ENCODE data around the gene UNC5B.
"Not testable (repeated sequence)": the region's sequence is repeated elsewhere in the genome, so short reads cannot be mapped to it uniquely, and the experiment has no call there.

Gene UNC5B

GRCh38 chr10:71209731-71210541 is 2.4 kb upstream of the UNC5B start:
- DNase-seq (ENCODE audit: low read depth) = no peak

- no peak for DNase-seq (ENCODE audit: low read depth)
Observed at GRCh38 chr10:71210542-71210871, 1.9 kb upstream of the UNC5B start.

DNA sequence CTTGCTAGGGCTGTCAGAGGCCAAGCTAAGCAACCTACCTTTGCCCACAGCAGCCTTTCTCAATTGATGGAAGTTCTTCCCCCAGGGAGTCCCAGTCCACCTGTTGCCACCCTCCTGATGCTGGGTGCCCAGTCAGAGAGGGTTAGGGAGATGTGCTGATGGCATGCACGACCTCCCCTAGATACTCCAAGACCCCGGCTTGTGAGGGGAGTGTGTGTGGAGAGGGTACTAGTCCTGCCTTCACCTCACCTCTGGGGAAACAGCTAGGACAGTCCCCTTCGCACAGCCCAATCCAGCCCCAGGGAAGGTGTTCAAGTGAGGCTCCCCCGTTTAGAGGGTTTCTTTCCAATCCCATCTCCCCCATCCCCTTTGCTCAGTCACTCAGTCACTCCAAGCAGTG is 1.3 kb upstream of the UNC5B start:
- no peak for DNase-seq (ENCODE audit: low read depth)

DNA sequence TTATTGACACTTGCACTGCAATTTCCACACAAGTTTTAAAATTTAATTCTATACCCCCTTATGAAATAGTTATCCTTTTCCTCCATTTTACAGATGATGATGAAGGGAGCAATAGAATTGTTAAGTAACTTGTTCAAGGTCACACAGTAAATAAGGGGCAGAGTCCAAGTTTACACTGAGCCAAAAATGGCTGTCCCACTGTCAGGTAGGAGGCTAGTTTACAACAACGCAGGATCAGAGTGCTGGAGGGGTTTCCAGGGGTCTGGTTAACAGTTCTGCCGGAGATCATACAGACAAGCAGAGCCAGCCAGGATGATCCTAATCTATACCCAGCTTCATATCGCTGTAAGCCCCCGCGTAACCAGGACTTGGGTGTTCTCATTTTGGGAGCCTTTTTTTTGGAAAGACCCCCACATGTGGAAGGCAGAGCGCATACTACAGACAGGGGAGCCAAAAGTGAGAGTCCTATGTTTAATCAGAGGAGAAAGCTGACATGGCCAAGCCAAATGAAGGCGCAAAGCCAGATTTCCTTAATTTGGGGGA is 524 bp upstream of the UNC5B start:
- no peak for DNase-seq (ENCODE audit: low read depth)

DNA sequence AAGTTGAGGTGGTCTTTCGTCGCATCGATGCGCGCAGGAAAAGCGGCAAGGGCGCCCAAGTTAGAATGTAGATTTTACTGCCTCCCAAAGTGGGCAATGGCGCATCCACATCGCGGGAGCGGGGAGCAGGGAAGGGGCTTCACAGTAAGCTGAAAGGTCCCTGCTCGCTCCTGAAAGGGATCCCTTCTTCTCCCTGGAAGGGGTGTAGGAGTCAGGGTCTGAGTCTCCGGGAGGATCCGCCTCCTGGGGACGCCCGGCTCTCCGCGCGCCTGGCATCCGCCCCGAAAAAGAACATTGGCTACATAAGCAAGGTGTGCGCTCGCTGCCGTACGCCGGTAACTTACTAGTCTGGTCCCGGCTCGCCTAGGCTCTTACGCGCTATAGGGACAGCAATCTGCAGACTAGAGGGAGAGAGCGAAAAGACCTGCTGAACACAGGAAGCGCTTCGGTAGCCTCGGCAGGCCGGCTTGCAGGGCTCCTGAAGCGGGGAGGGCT is 804 bp downstream of the UNC5B start:
- DNase-seq (ENCODE audit: low read depth) = no peak

DNA sequence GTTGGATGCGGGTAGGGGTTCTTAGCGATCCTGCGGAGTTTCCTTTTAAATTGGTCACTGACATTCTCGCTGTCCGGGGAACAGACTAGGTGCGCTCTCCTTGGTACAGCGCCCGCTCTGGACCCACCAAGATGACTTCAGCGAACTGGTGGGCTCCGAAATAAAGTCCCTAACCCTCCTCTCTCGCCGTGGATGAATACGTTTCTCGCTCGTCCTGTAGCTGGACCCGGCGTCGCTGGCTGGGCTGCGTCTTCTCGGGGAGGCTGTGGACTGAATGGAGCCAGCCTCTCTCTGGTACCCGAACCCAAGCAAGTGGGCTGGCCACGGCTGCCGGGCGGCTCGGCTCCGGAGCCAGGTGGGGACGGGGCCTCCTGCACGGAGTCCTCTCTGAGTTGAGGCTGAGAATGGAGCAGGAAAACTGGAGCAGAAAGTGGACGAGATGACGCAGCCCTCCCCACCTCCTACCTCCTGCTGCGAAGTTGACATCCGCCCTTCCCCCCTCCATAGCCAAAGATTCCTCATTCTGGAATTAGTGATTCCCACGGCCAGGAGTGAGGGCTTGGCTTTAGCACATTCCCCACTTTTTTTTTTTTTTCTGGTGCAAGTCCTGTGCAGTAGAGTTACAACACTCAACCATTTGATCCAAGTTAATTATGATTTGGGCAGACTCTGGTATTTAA is 1.5 kb downstream of the UNC5B start:
- DNase-seq (ENCODE audit: low read depth) = no peak

DNA sequence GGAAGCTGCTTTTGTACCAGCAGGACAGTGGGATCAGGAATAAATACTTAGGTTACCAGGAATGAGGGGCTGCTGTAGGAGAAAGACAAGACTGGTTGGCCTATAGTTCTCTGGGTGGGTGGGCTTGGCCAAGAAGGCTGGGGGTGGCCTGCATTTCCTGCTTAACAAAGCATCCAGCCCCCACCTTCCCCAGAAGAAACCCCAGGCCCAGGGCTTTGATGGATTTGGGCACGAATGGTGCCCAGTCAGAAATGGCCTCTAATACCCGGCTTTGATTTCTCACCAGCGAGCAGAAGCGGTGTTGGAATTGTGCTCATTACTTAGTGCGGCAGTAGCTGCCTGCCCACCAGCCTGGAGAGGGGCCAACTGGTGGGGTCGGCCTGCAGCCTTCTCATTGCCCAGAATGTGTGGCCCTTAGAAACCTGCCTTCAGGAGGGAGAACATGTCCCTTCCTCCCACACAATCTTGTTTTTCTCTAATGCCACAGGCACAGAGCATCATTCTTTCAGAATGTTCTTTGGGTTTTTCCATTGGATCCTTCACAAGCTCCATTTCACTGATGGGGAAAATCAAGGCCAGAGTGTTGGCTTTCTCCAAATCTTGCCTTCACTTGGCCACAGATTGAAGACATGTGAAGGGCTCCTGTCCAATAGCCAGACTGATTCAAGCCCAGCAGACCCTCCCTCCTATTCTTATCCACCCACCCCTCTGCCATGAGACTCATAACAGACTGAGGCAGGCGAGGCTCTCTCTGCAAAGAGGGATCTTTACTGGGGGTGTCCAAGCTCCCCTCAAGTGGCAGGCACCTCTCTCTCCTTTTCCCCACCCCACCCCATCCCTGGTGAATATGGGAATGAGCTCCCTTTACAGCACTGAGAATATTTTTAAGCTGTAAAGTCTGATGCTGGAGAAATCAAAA is 2.5 kb downstream of the UNC5B start:
- no peak for DNase-seq (ENCODE audit: low read depth)

DNA sequence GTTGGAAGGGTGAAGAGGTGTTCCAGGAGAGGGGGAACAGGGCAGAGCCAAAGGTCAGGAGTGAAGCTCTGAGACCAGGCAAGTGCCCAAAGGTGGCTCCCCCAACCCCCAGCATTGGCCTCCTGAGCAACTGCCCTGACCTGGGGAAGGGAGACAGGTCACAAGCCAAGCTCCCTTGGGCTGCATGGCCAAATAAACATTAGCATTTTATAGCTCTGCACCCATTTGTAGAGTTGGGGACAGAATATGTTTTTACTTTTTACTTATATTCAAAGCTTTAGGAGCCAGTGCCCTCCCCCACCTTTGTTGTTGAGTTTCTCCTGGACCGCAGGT is 4.0 kb downstream of the UNC5B start:
- DNase-seq (ENCODE audit: low read depth) = no peak

DNA sequence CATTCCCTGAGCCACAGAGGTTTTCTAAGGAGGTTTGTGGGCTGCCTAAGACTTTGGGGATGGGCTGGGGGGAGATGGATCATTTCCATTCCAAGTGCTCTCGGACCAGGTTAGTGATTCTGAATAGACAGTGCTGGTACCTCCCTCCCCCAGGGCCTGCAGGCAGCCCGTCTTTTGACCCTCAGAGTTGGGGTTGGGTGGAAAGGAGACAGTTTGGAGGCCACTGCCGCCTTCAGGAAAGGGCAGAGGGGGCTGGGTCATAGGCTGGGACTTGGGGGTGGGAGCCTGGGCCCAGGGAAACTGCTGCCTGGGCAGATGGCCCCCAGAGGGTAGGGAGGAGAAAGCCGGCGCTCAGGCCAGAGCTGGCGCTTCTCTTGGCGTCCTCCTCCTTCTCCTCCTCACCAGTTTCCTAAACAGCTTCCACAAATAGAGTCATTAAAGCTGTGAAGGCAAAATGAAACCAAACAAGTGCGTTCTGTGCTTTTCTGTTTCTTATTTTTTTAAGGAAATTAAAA is 4.4 kb downstream of the UNC5B start:
- no peak for DNase-seq (ENCODE audit: low read depth)

DNA sequence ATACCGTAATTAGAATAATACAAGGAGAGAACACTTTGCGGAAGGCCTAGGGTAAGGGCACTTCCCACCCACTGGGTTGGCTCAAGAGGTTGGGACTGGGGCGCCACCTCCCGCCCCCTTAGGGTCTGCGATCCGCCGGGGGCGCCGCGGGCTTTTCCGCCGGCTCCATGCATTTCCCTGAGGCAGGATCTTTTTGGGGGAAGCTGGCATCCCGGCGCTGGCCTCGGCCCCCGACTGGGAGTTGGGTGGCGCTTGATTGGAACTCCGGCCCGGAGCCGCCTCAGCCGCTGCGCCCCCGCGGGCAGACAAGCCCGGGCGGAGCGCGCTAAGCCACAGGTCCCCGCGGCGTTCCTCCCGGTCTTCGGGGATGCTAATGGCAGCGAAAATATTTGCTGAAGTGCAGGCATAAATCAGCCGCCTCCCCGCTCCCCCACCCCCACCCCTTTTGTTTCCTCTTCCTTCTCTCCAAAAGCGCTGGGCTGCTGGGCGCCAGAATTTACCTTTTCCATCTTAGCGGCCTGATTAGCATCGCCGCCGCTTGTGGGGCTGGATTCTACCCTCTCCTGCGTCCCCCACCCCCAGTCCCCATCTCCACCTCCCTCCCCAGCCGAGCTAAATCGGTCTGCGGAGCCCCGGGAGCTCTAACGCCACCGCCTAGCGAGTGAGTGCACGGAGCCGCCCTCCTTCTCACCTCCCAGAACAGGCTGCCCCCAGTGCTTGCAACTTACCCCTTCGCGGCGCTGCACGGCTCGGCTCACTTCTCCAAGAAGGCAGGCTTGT is 5.1 kb downstream of the UNC5B start:
- no peak for DNase-seq (ENCODE audit: low read depth)

DNA sequence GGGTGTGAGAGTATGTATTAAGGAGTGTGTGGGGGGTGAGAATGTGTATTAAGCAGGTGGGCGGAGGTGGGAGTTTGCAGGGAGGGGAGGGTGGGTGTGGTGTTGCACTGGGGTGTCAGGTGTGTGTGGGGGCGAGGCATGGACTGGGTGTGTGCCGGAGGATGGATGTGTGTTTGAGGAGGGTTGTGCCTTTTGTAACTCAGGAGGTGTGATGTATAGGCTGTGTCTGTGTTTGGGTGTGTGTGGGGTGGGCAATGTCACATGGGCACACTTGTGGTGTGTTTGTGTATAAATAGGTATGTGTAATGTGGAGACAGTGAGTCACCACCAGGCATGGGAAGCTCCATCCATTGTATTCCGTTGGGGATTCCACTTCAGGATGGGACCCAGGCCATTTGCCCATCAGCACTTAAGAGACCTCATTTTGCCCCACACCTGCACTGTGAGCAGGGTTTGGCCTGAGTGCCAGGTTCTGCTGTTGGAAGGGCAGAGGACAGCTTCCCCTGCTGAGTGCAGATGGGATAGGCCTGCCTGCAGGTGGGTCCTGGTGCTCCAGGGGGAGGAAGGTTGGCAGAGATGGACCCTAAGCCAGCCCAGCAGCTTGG is 5.8 kb downstream of the UNC5B start:
- no peak for DNase-seq (ENCODE audit: low read depth)

GRCh38 chr10:71218651-71219050 is 6.3 kb downstream of the UNC5B start:
- no peak for DNase-seq (ENCODE audit: low read depth)

GRCh38 chr10:71219236-71219917 is 7.0 kb downstream of the UNC5B start:
- DNase-seq (ENCODE audit: low read depth) = not testable (repeated sequence)

- no peak for DNase-seq (ENCODE audit: low read depth)
Observed at GRCh38 chr10:71219918-71220688, 7.7 kb downstream of the UNC5B start.

DNA sequence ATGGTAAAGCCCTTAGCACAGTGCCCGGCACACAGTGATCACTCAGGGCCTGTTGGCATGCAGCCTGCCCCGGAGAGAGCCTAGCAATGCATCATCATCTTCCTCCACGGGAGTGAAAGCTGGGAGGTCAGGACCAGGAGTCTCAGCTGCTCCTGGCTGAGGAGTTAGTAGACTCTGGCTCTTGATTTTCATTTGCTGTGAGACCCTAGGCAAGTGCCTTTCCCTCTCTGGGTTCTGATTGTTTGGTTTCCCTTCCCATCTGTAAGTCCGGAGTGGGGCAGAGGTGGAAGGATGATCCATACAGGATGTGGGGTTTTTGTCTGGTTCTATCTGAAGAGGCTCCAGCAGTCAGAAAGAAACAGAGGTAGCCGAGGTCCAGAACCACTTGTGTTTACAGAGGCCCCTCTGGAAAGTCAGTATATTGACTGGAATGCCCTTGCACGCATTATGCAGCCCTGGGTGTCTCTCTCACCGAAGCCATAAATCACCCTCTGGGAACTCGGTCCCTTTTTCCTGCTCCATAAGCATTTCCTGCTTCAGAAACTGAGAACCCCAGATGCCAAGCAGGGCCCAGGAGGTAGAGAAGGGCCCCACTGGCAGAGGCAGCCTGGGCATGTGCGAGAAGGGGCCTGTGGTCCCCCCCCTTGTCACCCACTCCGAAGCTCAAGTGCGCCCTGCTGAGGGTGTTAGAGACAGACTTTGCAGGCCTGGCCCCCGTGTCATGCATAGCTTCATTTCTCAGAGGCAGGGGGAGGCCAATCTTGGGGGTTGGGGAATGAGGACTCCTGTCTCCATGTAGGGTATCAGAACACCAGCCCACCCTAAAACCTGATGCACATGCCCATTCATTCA is 8.5 kb downstream of the UNC5B start:
- DNase-seq (ENCODE audit: low read depth) = no peak

GRCh38 chr10:71221586-71222202 is 9.3 kb downstream of the UNC5B start:
- no peak for DNase-seq (ENCODE audit: low read depth)

GRCh38 chr10:71222601-71223346 is 10.4 kb downstream of the UNC5B start:
- no peak for DNase-seq (ENCODE audit: low read depth)

Data from CMK (cell line).